Uterus (tissue), 2 donors: ENCODE data around the gene CARD14.

Experiments
- CTCF ChIP-seq, 4 experiments: fragments of 200-600 bp in 2 of 4; fragments of 450-650 bp in 2 of 4; sonication (generic) in 2 of 4; IDR thresholded peaks; one replicate each; pipeline ENCODE4 v1.5.1; 2016 to 2019; ENCODE audit warnings: antibody characterized with exemption in 4 of 4, mild to moderate bottlenecking in 2 of 4, moderate library complexity in 1 of 4
- POLR2A ChIP-seq, 2 donors: fragments of 450-650 bp; IDR thresholded peaks; one replicate each; pipeline ENCODE4 v1.6.1; 2016; ENCODE audit warnings: antibody characterized with exemption in 2 of 2, mild to moderate bottlenecking in 1 of 2, moderate library complexity in 1 of 2

GRCh38 chr17:80189611-80190010, 19.8 kb downstream of the CARD14 start:
- TF ChIP-seq POLR2A (IDR thresholded peaks at IDR 0.05) (no peak), CTCF (IDR thresholded peaks at IDR 0.05) (no peak)
